ENCODE results near the gene FIGN.

- TF ChIP-seq RELB (IDR thresholded peaks at IDR 0.05; ENCODE audit: low read depth): no peak
- TF ChIP-seq, protein P1, sequence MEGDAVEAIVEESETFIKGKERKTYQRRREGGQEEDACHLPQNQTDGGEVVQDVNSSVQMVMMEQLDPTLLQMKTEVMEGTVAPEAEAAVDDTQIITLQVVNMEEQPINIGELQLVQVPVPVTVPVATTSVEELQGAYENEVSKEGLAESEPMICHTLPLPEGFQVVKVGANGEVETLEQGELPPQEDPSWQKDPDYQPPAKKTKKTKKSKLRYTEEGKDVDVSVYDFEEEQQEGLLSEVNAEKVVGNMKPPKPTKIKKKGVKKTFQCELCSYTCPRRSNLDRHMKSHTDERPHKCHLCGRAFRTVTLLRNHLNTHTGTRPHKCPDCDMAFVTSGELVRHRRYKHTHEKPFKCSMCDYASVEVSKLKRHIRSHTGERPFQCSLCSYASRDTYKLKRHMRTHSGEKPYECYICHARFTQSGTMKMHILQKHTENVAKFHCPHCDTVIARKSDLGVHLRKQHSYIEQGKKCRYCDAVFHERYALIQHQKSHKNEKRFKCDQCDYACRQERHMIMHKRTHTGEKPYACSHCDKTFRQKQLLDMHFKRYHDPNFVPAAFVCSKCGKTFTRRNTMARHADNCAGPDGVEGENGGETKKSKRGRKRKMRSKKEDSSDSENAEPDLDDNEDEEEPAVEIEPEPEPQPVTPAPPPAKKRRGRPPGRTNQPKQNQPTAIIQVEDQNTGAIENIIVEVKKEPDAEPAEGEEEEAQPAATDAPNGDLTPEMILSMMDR (IDR thresholded peaks at IDR 0.05 in 2 of 3, conservative IDR thresholded peaks at IDR 0.05 in 1 of 3; ENCODE audit: control insufficient read depth in 2 of 3, extremely low read depth in 1 of 3, insufficient read depth in 1 of 3, low read depth in 3 of 3, low read length in 3 of 3): no peak
- no peak for TF ChIP-seq RAD21 (IDR thresholded peaks at IDR 0.05; ENCODE audit: insufficient read depth, low read depth, low read length)
- no peak for TF ChIP-seq RB1 (IDR thresholded peaks at IDR 0.05; ENCODE audit: borderline replicate concordance)
- no peak for TF ChIP-seq POLR2AphosphoS5 (IDR thresholded peaks at IDR 0.05; ENCODE audit: low read length)
- no peak for TF ChIP-seq SP1 (IDR thresholded peaks at IDR 0.05; ENCODE audit: low read depth, low read length)
- no peak for TF ChIP-seq POLR2A (IDR thresholded peaks at IDR 0.05; ENCODE audit: low read depth, low read length)
- TF ChIP-seq JUNB (IDR thresholded peaks at IDR 0.05): no peak
- no peak for TF ChIP-seq CEBPZ (IDR thresholded peaks at IDR 0.05; ENCODE audit: low read depth, low read length)
Observed at GRCh38 chr2:163602196-163602595, 133.6 kb downstream of the FIGN start.
